ENCODE measurements around the gene CDHR5.

CDHR5 gene

GRCh38 chr11:587546-587945, 37.2 kb downstream of the CDHR5 start:
- TF ChIP-seq CTCF (IDR thresholded peaks at IDR 0.05; ENCODE audit: extremely low read depth, missing control alignments): no peak
- no peak for DNase-seq (ENCODE audit: low spot score)

GRCh38 chr11:586376-587316, 38.1 kb downstream of the CDHR5 start:
- no peak for DNase-seq (ENCODE audit: low spot score)
- no peak for TF ChIP-seq CTCF (IDR thresholded peaks at IDR 0.05; ENCODE audit: extremely low read depth, missing control alignments)

GRCh38 chr11:584287-584686, 40.5 kb downstream of the CDHR5 start:
- no peak for TF ChIP-seq CTCF (IDR thresholded peaks at IDR 0.05; ENCODE audit: extremely low read depth, missing control alignments)
- DNase-seq (ENCODE audit: low spot score): no peak

GRCh38 chr11:581752-582151, 43.0 kb downstream of the CDHR5 start:
- TF ChIP-seq CTCF (IDR thresholded peaks at IDR 0.05; ENCODE audit: extremely low read depth, missing control alignments): no peak
- DNase-seq (ENCODE audit: low spot score): no peak

- TF ChIP-seq CTCF (IDR thresholded peaks at IDR 0.05; ENCODE audit: extremely low read depth, missing control alignments): no peak
- DNase-seq (ENCODE audit: low spot score): no peak
Observed at GRCh38 chr11:581342-581741, 43.4 kb downstream of the CDHR5 start.

GRCh38 chr11:579830-580601, 44.7 kb downstream of the CDHR5 start:
- TF ChIP-seq CTCF (IDR thresholded peaks at IDR 0.05; ENCODE audit: extremely low read depth, missing control alignments): no peak

More at GRCh38 chr11:579830-580601, 44.7 kb downstream of the CDHR5 start:
- DNase-seq (ENCODE audit: low spot score): no peak
